NCI-H1048 (cell line): ENCODE results near the gene KCNIP4.
A peak's percentile ranks its signal among the peaks of the same experiment; 100 is the strongest.

ENCODE experiments used
- DNase-seq: peaks from one replicate; lab custom pipeline; 2025; lab: John Stamatoyannopoulos, UW

The KCNIP4 gene

GRCh38 chr4:20944961-20945360, 1003.6 kb downstream of the KCNIP4 start:
- no peak for DNase-seq

GRCh38 chr4:20944451-20944850, 1004.1 kb downstream of the KCNIP4 start:
- no peak for DNase-seq

- no peak for DNase-seq
Measured at GRCh38 chr4:20938204-20938603, 1010.4 kb downstream of the KCNIP4 start.

GRCh38 chr4:20926529-20926928, 1022.0 kb downstream of the KCNIP4 start:
- DNase-seq = no peak

GRCh38 chr4:20925176-20925575, 1023.4 kb downstream of the KCNIP4 start:
- DNase-seq = no peak

GRCh38 chr4:20922962-20923361, 1025.6 kb downstream of the KCNIP4 start:
- no peak for DNase-seq

- no peak for DNase-seq
Measured at GRCh38 chr4:20916106-20916505, 1032.5 kb downstream of the KCNIP4 start.

GRCh38 chr4:20904966-20905365, 1043.6 kb downstream of the KCNIP4 start:
- DNase-seq = no peak

GRCh38 chr4:20901851-20902250, 1046.7 kb downstream of the KCNIP4 start:
- DNase-seq = no peak

- DNase-seq = no peak
Measured at GRCh38 chr4:20899591-20899990, 1049.0 kb downstream of the KCNIP4 start.

- DNase-seq = no peak
Measured at GRCh38 chr4:20895988-20896387, 1052.6 kb downstream of the KCNIP4 start.

GRCh38 chr4:20895208-20895607, 1053.4 kb downstream of the KCNIP4 start:
- no peak for DNase-seq

GRCh38 chr4:20890761-20891160, 1057.8 kb downstream of the KCNIP4 start:
- DNase-seq = no peak

GRCh38 chr4:20889901-20890300, 1058.7 kb downstream of the KCNIP4 start:
- no peak for DNase-seq

- no peak for DNase-seq
Measured at GRCh38 chr4:20883677-20884076, 1064.9 kb downstream of the KCNIP4 start.

- no peak for DNase-seq
Measured at GRCh38 chr4:20883231-20883630, 1065.3 kb downstream of the KCNIP4 start.

GRCh38 chr4:20882500-20882899, 1066.1 kb downstream of the KCNIP4 start:
- DNase-seq = no peak

GRCh38 chr4:20881658-20882057, 1066.9 kb downstream of the KCNIP4 start:
- DNase-seq = no peak

GRCh38 chr4:20878806-20879205, 1069.8 kb downstream of the KCNIP4 start:
- DNase-seq = no peak

- DNase-seq = no peak
Measured at GRCh38 chr4:20870436-20870835, 1078.1 kb downstream of the KCNIP4 start.

GRCh38 chr4:20868108-20868507, 1080.5 kb downstream of the KCNIP4 start:
- DNase-seq = no peak

GRCh38 chr4:20860878-20861277, 1087.7 kb downstream of the KCNIP4 start:
- DNase-seq = no peak

- peak; percentile 72 for DNase-seq
Measured at GRCh38 chr4:20859097-20859781, 1089.3 kb downstream of the KCNIP4 start.

- no peak for DNase-seq
Measured at GRCh38 chr4:20857081-20857480, 1091.5 kb downstream of the KCNIP4 start.
